ENCODE data around the gene FAM171A1.

FAM171A1 gene

DNA sequence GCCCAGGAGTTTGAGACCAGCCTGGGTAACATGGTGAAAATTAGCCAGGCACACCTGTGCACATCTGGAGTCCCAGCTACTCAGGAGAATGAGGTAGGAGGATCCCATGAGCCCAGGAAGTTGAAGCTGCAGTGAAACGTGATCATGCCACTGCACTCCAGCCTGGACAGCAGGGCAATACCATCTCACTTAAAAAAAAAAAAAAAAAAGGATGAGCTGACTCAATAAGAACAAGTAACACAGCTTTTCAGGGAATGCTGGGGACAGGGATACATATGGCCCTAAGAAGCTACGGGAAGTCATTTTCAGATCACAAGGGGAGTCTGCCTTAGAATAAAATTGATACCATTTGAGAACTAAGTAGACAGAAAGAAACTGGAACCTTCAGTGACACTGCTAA lies 41.7 kb downstream of the FAM171A1 start:
- no CpG with 5 or more reads among the region's 2 CpGs for WGBS (ENCODE audit: extremely low coverage, insufficient coverage, insufficient read length)

DNA sequence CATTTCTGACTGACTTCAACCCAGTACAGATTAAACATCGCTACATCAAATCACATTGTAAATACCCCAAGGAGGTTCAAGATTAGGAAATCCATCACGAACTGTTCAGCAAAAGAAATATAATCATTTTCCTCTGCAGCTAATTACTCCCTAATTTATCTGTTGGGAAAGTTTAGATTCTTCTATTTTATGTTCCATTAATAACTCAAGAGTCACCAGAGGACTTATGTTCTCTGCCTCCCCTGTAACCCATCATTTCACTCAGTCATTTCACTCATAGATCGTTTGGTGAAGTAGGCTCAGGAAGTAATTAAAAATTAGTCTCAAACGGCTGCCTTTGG lies 45.2 kb downstream of the FAM171A1 start:
- no peak overlapping the region for H4K8ac ChIP-seq (ENCODE audit: low read depth, low read length)
- no peak overlapping the region for H4K91ac ChIP-seq (ENCODE audit: low read depth, low read length)
- no peak overlapping the region for H3K4me2 ChIP-seq (ENCODE audit: low read length)
- no peak for DNase-seq
- H4K12ac ChIP-seq (ENCODE audit: low read depth, low read length), result no peak overlapping the region
- peaks cover 4 to 6% of the 10 kb centered on the region in 2 experiments for H3K4me1 ChIP-seq (ENCODE audit: control insufficient read depth in 1 of 2, insufficient read depth in 2 of 2, low read length in 2 of 2)
- peaks cover 2% of the 10 kb centered on the region for H3K9me3 ChIP-seq (ENCODE audit: insufficient read depth, low read depth, low read length)
- no peak overlapping the region for H3K9ac ChIP-seq (ENCODE audit: low read length)
- H3K4me3 ChIP-seq (ENCODE audit: low read depth, low read length), result no peak overlapping the region
- no peak overlapping the region for H3K4ac ChIP-seq (ENCODE audit: low read depth, low read length)
- no peaks in the 10 kb centered on the region for H3K79me1 ChIP-seq (ENCODE audit: low read length)
- H3K36me3 ChIP-seq (ENCODE audit: control insufficient read depth in 1 of 2, insufficient read depth in 2 of 2, low read length in 2 of 2), result no peaks in the 10 kb centered on the region
- no peaks in the 10 kb centered on the region for H3K27me3 ChIP-seq (ENCODE audit: insufficient read depth, low read length)
- no peak overlapping the region for H2BK120ac ChIP-seq (ENCODE audit: insufficient read depth, low read length, poor library complexity)
- no peak overlapping the region for H2BK5ac ChIP-seq (ENCODE audit: low read depth, low read length, poor library complexity)
- no peak overlapping the region for H3K18ac ChIP-seq (ENCODE audit: low read length)
- WGBS (ENCODE audit: extremely low coverage, insufficient coverage, insufficient read length), result no CpG with 5 or more reads among the region's 4 CpGs
- no peaks in the 10 kb centered on the region for H3K79me2 ChIP-seq (ENCODE audit: control insufficient read depth, insufficient read depth, low read length, poor library complexity)
- no peak overlapping the region for H3K27ac ChIP-seq (ENCODE audit: low read depth, low read length)
- no peak overlapping the region for H2AFZ ChIP-seq (ENCODE audit: insufficient read depth, low read length, poor library complexity)
- H2AK5ac ChIP-seq (ENCODE audit: low read length), result no peak overlapping the region
- H3K23ac ChIP-seq (ENCODE audit: low read length), result no peak overlapping the region
- no peak overlapping the region for H3K14ac ChIP-seq (ENCODE audit: low read length)
- no peak overlapping the region for H2BK12ac ChIP-seq (ENCODE audit: low read length)

More for the DNA sequence above, 41.7 kb downstream of the FAM171A1 start:
- Histone ChIP-seq H3K79me1 (ENCODE audit: low read length) (no peaks in the 10 kb centered on the region), H3K27ac (ENCODE audit: low read depth, low read length) (no peak overlapping the region), H3K4ac (ENCODE audit: low read depth, low read length) (no peak overlapping the region), H2AFZ (ENCODE audit: insufficient read depth, low read length, poor library complexity) (no peak overlapping the region), H2BK5ac (ENCODE audit: low read depth, low read length, poor library complexity) (no peak overlapping the region), H3K36me3 (ENCODE audit: control insufficient read depth in 1 of 2, insufficient read depth in 2 of 2, low read length in 2 of 2) (no peaks in the 10 kb centered on the region), H4K12ac (ENCODE audit: low read depth, low read length) (no peak overlapping the region), H3K18ac (ENCODE audit: low read length) (no peak overlapping the region), H3K9ac (ENCODE audit: low read length) (no peak overlapping the region), H4K8ac (ENCODE audit: low read depth, low read length) (no peak overlapping the region), H2BK12ac (ENCODE audit: low read length) (no peak overlapping the region), H3K79me2 (ENCODE audit: control insufficient read depth, insufficient read depth, low read length, poor library complexity) (no peaks in the 10 kb centered on the region), H3K4me1 (ENCODE audit: control insufficient read depth in 1 of 2, insufficient read depth in 2 of 2, low read length in 2 of 2) (peaks cover 2% of the 10 kb centered on the region in 2 experiments), H4K91ac (ENCODE audit: low read depth, low read length) (no peak overlapping the region), H2BK120ac (ENCODE audit: insufficient read depth, low read length, poor library complexity) (no peak overlapping the region), H3K4me3 (ENCODE audit: low read depth, low read length) (no peak overlapping the region), H3K27me3 (ENCODE audit: insufficient read depth, low read length) (no peaks in the 10 kb centered on the region), H2AK5ac (ENCODE audit: low read length) (no peak overlapping the region), H3K4me2 (ENCODE audit: low read length) (no peak overlapping the region), H3K23ac (ENCODE audit: low read length) (no peak overlapping the region), H3K9me3 (ENCODE audit: insufficient read depth, low read depth, low read length) (peaks cover 2% of the 10 kb centered on the region), H3K14ac (ENCODE audit: low read length) (no peak overlapping the region)
- no peak for DNase-seq

DNA sequence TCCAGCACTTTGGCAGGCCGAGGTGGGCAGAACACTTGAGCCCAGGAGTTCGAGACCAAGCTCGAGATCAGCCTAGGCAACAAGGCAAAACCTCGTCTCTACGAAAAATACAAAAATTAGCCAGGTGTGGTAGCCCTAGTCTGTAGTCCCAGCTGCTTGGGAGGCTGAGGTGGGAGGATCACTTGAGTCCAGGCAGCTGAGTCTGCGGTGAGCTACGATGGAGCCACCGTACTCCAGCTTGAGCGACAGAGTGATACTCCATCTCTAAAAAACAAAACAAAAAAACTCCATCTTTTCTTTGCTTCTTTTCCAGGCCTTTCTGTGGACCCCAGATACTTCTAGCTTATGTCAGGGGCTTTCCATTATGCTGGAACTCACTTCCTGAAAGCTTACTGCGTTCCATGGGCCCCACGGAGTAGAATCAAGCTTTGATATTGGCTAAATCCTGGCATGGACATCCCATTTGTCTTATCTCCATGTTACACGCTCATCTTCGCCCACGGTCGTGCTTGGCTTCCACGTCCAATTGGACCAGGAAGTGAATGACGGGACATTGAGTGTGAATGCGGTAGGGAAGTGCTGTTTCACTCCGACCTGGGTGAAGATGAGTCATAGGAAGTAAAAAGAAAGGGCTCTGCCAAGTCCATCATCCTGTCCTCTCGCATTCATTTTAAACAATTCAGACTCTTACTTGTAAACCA lies 45.7 kb downstream of the FAM171A1 start:
- Histone ChIP-seq H3K27me3 (ENCODE audit: insufficient read depth, low read length) (no peaks in the 10 kb centered on the region), H2AFZ (ENCODE audit: insufficient read depth, low read length, poor library complexity) (no peak overlapping the region), H4K91ac (ENCODE audit: low read depth, low read length) (no peak overlapping the region), H3K4me3 (ENCODE audit: low read depth, low read length) (no peak overlapping the region), H3K4me1 (ENCODE audit: control insufficient read depth in 1 of 2, insufficient read depth in 2 of 2, low read length in 2 of 2) (peaks cover 4 to 6% of the 10 kb centered on the region in 2 experiments), H4K8ac (ENCODE audit: low read depth, low read length) (no peak overlapping the region), H3K79me1 (ENCODE audit: low read length) (no peaks in the 10 kb centered on the region), H3K79me2 (ENCODE audit: control insufficient read depth, insufficient read depth, low read length, poor library complexity) (no peaks in the 10 kb centered on the region), H4K12ac (ENCODE audit: low read depth, low read length) (no peak overlapping the region), H3K4ac (ENCODE audit: low read depth, low read length) (no peak overlapping the region), H2BK120ac (ENCODE audit: insufficient read depth, low read length, poor library complexity) (no peak overlapping the region), H2AK5ac (ENCODE audit: low read length) (no peak overlapping the region), H2BK5ac (ENCODE audit: low read depth, low read length, poor library complexity) (no peak overlapping the region), H3K18ac (ENCODE audit: low read length) (no peak overlapping the region), H3K36me3 (ENCODE audit: control insufficient read depth in 1 of 2, insufficient read depth in 2 of 2, low read length in 2 of 2) (no peaks in the 10 kb centered on the region), H3K4me2 (ENCODE audit: low read length) (no peak overlapping the region), H3K27ac (ENCODE audit: low read depth, low read length) (no peak overlapping the region), H3K9ac (ENCODE audit: low read length) (no peak overlapping the region), H3K9me3 (ENCODE audit: insufficient read depth, low read depth, low read length) (peaks cover 2% of the 10 kb centered on the region), H2BK12ac (ENCODE audit: low read length) (no peak overlapping the region), H3K23ac (ENCODE audit: low read length) (no peak overlapping the region), H3K14ac (ENCODE audit: low read length) (no peak overlapping the region)
- no peak for DNase-seq
- WGBS (ENCODE audit: extremely low coverage, insufficient coverage, insufficient read length), result no CpG with 5 or more reads among the region's 20 CpGs

GRCh38 chr10:15324611-15325010 lies 46.5 kb downstream of the FAM171A1 start:
- no peak overlapping the region for H4K12ac ChIP-seq (ENCODE audit: low read depth, low read length)
- H3K9me3 ChIP-seq (ENCODE audit: insufficient read depth, low read depth, low read length), result peaks cover 2% of the 10 kb centered on the region
- DNase-seq, result no peak
- no peak overlapping the region for H3K4me3 ChIP-seq (ENCODE audit: low read depth, low read length)
- no peak overlapping the region for H3K4ac ChIP-seq (ENCODE audit: low read depth, low read length)
- no peaks in the 10 kb centered on the region for H3K79me1 ChIP-seq (ENCODE audit: low read length)
- no peak overlapping the region for H2AK5ac ChIP-seq (ENCODE audit: low read length)
- H3K27me3 ChIP-seq (ENCODE audit: insufficient read depth, low read length), result no peaks in the 10 kb centered on the region
- no peaks in the 10 kb centered on the region for H3K79me2 ChIP-seq (ENCODE audit: control insufficient read depth, insufficient read depth, low read length, poor library complexity)
- no peak overlapping the region for H4K91ac ChIP-seq (ENCODE audit: low read depth, low read length)
- no peak overlapping the region for H4K8ac ChIP-seq (ENCODE audit: low read depth, low read length)
- H3K36me3 ChIP-seq (ENCODE audit: control insufficient read depth in 1 of 2, insufficient read depth in 2 of 2, low read length in 2 of 2), result no peaks in the 10 kb centered on the region
- H3K23ac ChIP-seq (ENCODE audit: low read length), result no peak overlapping the region
- H2BK5ac ChIP-seq (ENCODE audit: low read depth, low read length, poor library complexity), result no peak overlapping the region
- no peak overlapping the region for H3K27ac ChIP-seq (ENCODE audit: low read depth, low read length)
- H3K4me1 ChIP-seq (ENCODE audit: control insufficient read depth in 1 of 2, insufficient read depth in 2 of 2, low read length in 2 of 2), result peaks cover 4 to 6% of the 10 kb centered on the region in 2 experiments
- H2BK12ac ChIP-seq (ENCODE audit: low read length), result no peak overlapping the region
- no CpG with 5 or more reads among the region's 6 CpGs for WGBS (ENCODE audit: extremely low coverage, insufficient coverage, insufficient read length)
- H3K9ac ChIP-seq (ENCODE audit: low read length), result no peak overlapping the region
- no peak overlapping the region for H2AFZ ChIP-seq (ENCODE audit: insufficient read depth, low read length, poor library complexity)
- no peak overlapping the region for H3K18ac ChIP-seq (ENCODE audit: low read length)
- no peak overlapping the region for H3K14ac ChIP-seq (ENCODE audit: low read length)
- no peak overlapping the region for H2BK120ac ChIP-seq (ENCODE audit: insufficient read depth, low read length, poor library complexity)
- no peak overlapping the region for H3K4me2 ChIP-seq (ENCODE audit: low read length)

All from trophoblast cell (in vitro differentiated cells and primary cell).